Measurements from ENCODE around the gene AK1. TPM values are rescaled to one million over a fixed set of nuclear protein-coding genes. Genes with fewer than 3 reads are reported as not detected.

AK1 gene
- total and polyA plus RNA-seq, 2 of the 13 experiments (the other 11 are each of a cell fraction or from before 2014, with no cell fraction given), result 19.1 to 32.8 TPM

DNA sequence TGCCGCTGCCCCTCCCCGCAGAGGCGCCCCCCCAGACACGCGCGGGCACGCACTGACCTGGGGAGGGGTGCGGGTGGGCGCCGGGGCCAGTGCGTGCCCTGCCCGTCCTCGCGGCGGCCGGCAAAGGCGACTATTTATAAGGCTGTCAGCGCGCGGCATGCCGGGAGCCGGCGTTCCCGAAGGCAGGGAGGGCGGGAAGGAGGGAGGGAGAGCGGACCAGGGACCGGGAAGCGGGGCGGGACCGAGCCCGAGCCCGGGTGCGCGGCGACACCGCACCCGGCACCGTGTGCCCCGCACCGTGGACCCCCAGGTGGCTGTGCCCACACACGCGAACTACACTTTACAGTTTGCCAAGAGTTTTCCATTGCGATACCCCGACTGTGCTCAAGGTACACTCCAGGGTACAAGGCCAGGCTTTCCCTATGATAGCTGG is at the start of gene AK1 (continued):
- TF ChIP-seq, protein P1, sequence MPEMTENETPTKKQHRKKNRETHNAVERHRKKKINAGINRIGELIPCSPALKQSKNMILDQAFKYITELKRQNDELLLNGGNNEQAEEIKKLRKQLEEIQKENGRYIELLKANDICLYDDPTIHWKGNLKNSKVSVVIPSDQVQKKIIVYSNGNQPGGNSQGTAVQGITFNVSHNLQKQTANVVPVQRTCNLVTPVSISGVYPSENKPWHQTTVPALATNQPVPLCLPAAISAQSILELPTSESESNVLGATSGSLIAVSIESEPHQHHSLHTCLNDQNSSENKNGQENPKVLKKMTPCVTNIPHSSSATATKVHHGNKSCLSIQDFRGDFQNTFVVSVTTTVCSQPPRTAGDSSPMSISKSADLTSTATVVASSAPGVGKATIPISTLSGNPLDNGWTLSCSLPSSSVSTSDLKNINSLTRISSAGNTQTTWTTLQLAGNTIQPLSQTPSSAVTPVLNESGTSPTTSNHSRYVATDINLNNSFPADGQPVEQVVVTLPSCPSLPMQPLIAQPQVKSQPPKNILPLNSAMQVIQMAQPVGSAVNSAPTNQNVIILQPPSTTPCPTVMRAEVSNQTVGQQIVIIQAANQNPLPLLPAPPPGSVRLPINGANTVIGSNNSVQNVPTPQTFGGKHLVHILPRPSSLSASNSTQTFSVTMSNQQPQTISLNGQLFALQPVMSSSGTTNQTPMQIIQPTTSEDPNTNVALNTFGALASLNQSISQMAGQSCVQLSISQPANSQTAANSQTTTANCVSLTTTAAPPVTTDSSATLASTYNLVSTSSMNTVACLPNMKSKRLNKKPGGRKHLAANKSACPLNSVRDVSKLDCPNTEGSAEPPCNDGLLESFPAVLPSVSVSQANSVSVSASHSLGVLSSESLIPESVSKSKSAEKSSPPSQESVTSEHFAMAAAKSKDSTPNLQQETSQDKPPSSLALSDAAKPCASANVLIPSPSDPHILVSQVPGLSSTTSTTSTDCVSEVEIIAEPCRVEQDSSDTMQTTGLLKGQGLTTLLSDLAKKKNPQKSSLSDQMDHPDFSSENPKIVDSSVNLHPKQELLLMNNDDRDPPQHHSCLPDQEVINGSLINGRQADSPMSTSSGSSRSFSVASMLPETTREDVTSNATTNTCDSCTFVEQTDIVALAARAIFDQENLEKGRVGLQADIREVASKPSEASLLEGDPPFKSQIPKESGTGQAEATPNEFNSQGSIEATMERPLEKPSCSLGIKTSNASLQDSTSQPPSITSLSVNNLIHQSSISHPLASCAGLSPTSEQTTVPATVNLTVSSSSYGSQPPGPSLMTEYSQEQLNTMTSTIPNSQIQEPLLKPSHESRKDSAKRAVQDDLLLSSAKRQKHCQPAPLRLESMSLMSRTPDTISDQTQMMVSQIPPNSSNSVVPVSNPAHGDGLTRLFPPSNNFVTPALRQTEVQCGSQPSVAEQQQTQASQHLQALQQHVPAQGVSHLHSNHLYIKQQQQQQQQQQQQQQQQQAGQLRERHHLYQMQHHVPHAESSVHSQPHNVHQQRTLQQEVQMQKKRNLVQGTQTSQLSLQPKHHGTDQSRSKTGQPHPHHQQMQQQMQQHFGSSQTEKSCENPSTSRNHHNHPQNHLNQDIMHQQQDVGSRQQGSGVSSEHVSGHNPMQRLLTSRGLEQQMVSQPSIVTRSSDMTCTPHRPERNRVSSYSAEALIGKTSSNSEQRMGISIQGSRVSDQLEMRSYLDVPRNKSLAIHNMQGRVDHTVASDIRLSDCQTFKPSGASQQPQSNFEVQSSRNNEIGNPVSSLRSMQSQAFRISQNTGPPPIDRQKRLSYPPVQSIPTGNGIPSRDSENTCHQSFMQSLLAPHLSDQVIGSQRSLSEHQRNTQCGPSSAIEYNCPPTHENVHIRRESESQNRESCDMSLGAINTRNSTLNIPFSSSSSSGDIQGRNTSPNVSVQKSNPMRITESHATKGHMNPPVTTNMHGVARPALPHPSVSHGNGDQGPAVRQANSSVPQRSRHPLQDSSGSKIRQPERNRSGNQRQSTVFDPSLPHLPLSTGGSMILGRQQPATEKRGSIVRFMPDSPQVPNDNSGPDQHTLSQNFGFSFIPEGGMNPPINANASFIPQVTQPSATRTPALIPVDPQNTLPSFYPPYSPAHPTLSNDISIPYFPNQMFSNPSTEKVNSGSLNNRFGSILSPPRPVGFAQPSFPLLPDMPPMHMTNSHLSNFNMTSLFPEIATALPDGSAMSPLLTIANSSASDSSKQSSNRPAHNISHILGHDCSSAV (CRISPR knock-in tag; IDR thresholded peaks at IDR 0.05; ENCODE audit: borderline replicate concordance), result no peak
- TF ChIP-seq JUN (CRISPR knock-in tag; IDR thresholded peaks at IDR 0.05) (no peak), RFX1 (IDR thresholded peaks at IDR 0.05) (no peak), NPAS2 (CRISPR knock-in tag; IDR thresholded peaks at IDR 0.05; ENCODE audit: borderline replicate concordance) (no peak), ZNF3 (CRISPR knock-in tag; IDR thresholded peaks at IDR 0.05) (no peak), TAF15 (IDR thresholded peaks at IDR 0.05; ENCODE audit: low read depth, low read length, poor library complexity, severe bottlenecking) (no peak), TBX2 (CRISPR knock-in tag; IDR thresholded peaks at IDR 0.05; ENCODE audit: borderline replicate concordance) (0 out of 2 replicates have a peak, but pooled peaks have one; percentile 2), ZNF614 (CRISPR knock-in tag; IDR thresholded peaks at IDR 0.05; ENCODE audit: borderline replicate concordance) (no peak), YY1 (IDR thresholded peaks at IDR 0.05; ENCODE audit: insufficient read depth, insufficient replicate concordance, low read depth, low read length) (no peak), ZNF382 (CRISPR knock-in tag; IDR thresholded peaks at IDR 0.05; ENCODE audit: borderline replicate concordance) (no peak), DNMT3B (CRISPR knock-in tag; conservative IDR thresholded peaks at IDR 0.05) (no peak), KLF9 (CRISPR knock-in tag; IDR thresholded peaks at IDR 0.05; ENCODE audit: low read depth) (no peak), HOXA3 (CRISPR knock-in tag; IDR thresholded peaks at IDR 0.05) (0 out of 2 replicates have a peak, but pooled peaks have one; percentile 58), ESRRA (CRISPR knock-in tag; IDR thresholded peaks at IDR 0.05; ENCODE audit: low read depth) (0 out of 2 replicates have a peak, but pooled peaks have one; percentile 26), ZNF550 (CRISPR knock-in tag; IDR thresholded peaks at IDR 0.05; ENCODE audit: borderline replicate concordance) (no peak), HDAC6 (IDR thresholded peaks at IDR 0.05; ENCODE audit: low read depth, low read length) (no peak), ZNF180 (CRISPR knock-in tag; IDR thresholded peaks at IDR 0.05; ENCODE audit: borderline replicate concordance, low read depth) (no peak), AGO1 (IDR thresholded peaks at IDR 0.05; ENCODE audit: low read depth, low read length, poor library complexity, severe bottlenecking) (peak; percentile 68), KLF13 (CRISPR knock-in tag; IDR thresholded peaks at IDR 0.05) (no peak), FOSL1 (CRISPR knock-in tag; IDR thresholded peaks at IDR 0.05; ENCODE audit: borderline replicate concordance) (no peak)
- TF ChIP-seq, protein P2, sequence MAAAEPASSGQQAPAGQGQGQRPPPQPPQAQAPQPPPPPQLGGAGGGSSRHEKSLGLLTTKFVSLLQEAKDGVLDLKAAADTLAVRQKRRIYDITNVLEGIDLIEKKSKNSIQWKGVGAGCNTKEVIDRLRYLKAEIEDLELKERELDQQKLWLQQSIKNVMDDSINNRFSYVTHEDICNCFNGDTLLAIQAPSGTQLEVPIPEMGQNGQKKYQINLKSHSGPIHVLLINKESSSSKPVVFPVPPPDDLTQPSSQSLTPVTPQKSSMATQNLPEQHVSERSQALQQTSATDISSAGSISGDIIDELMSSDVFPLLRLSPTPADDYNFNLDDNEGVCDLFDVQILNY (CRISPR knock-in tag; conservative IDR thresholded peaks at IDR 0.05), result peak; percentile 84
- TF ChIP-seq, protein P3, sequence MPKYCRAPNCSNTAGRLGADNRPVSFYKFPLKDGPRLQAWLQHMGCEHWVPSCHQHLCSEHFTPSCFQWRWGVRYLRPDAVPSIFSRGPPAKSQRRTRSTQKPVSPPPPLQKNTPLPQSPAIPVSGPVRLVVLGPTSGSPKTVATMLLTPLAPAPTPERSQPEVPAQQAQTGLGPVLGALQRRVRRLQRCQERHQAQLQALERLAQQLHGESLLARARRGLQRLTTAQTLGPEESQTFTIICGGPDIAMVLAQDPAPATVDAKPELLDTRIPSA (CRISPR knock-in tag; IDR thresholded peaks at IDR 0.05; ENCODE audit: borderline replicate concordance), result no peak

All from HepG2 (cell line).